Measurements from ENCODE around the gene MYRIP.

The MYRIP gene

GRCh38 chr3:39781632-39782031 is 27.8 kb upstream of the MYRIP start:
- Histone ChIP-seq H3K4me2 (ENCODE audit: low read length) (no peak overlapping the region), H3K27ac (ENCODE audit: low read depth, low read length, poor library complexity, severe bottlenecking) (no peak overlapping the region), H3K27me3 (ENCODE audit: insufficient read depth, low read length) (no peaks in the 10 kb centered on the region), H3K9ac (ENCODE audit: low read length) (no peak overlapping the region), H3K79me2 (ENCODE audit: insufficient read depth, low read length) (no peaks in the 10 kb centered on the region), H2AFZ (ENCODE audit: low read length) (no peak overlapping the region), H3K36me3 (ENCODE audit: insufficient read depth, low read length) (no peaks in the 10 kb centered on the region), H3K9me2 (ENCODE audit: low read depth, low read length) (no peaks in the 10 kb centered on the region), H3K4me3 (ENCODE audit: low read depth, low read length, poor library complexity, severe bottlenecking) (no peak overlapping the region), H3K9me3 (ENCODE audit: low read length) (no peaks in the 10 kb centered on the region), H3K4me1 (ENCODE audit: insufficient read depth, low read length, severe bottlenecking) (no peaks in the 10 kb centered on the region), H3F3A (ENCODE audit: insufficient read depth, low read length) (no peaks in the 10 kb centered on the region), H4K20me1 (ENCODE audit: insufficient read depth, low read length) (no peaks in the 10 kb centered on the region)
- TF ChIP-seq EZH2 (IDR thresholded peaks at IDR 0.05; ENCODE audit: borderline replicate concordance, low read length) (no peak), CTCF (IDR thresholded peaks at IDR 0.05; ENCODE audit: low read length) (no peak)

- Histone ChIP-seq H4K20me1 (ENCODE audit: insufficient read depth, low read length) (no peaks in the 10 kb centered on the region), H3K4me1 (ENCODE audit: insufficient read depth, low read length, severe bottlenecking) (no peaks in the 10 kb centered on the region), H3K9me3 (ENCODE audit: low read length) (no peaks in the 10 kb centered on the region), H3K4me2 (ENCODE audit: low read length) (no peak overlapping the region), H3K9me2 (ENCODE audit: low read depth, low read length) (no peaks in the 10 kb centered on the region), H3F3A (ENCODE audit: insufficient read depth, low read length) (no peaks in the 10 kb centered on the region), H3K9ac (ENCODE audit: low read length) (no peak overlapping the region), H3K4me3 (ENCODE audit: low read depth, low read length, poor library complexity, severe bottlenecking) (no peak overlapping the region), H3K36me3 (ENCODE audit: insufficient read depth, low read length) (no peaks in the 10 kb centered on the region), H3K79me2 (ENCODE audit: insufficient read depth, low read length) (no peaks in the 10 kb centered on the region), H2AFZ (ENCODE audit: low read length) (no peak overlapping the region), H3K27ac (ENCODE audit: low read depth, low read length, poor library complexity, severe bottlenecking) (no peak overlapping the region), H3K27me3 (ENCODE audit: insufficient read depth, low read length) (no peaks in the 10 kb centered on the region)
- TF ChIP-seq EZH2 (IDR thresholded peaks at IDR 0.05; ENCODE audit: borderline replicate concordance, low read length) (no peak), CTCF (IDR thresholded peaks at IDR 0.05; ENCODE audit: low read length) (no peak)
Observed at GRCh38 chr3:39783680-39784079, 25.7 kb upstream of the MYRIP start.

- H3K4me3 ChIP-seq (ENCODE audit: low read depth, low read length, poor library complexity, severe bottlenecking), result no peak overlapping the region
- no peaks in the 10 kb centered on the region for H3K4me1 ChIP-seq (ENCODE audit: insufficient read depth, low read length, severe bottlenecking)
- TF ChIP-seq EZH2 (IDR thresholded peaks at IDR 0.05; ENCODE audit: borderline replicate concordance, low read length), result no peak
- TF ChIP-seq CTCF (IDR thresholded peaks at IDR 0.05; ENCODE audit: low read length), result no peak
- H3K79me2 ChIP-seq (ENCODE audit: insufficient read depth, low read length), result no peaks in the 10 kb centered on the region
- H4K20me1 ChIP-seq (ENCODE audit: insufficient read depth, low read length), result no peaks in the 10 kb centered on the region
- H3K27me3 ChIP-seq (ENCODE audit: insufficient read depth, low read length), result no peaks in the 10 kb centered on the region
- H3K9me3 ChIP-seq (ENCODE audit: low read length), result no peaks in the 10 kb centered on the region
- H3K4me2 ChIP-seq (ENCODE audit: low read length), result no peak overlapping the region
- H3K27ac ChIP-seq (ENCODE audit: low read depth, low read length, poor library complexity, severe bottlenecking), result no peak overlapping the region
- H2AFZ ChIP-seq (ENCODE audit: low read length), result no peak overlapping the region
- H3K9me2 ChIP-seq (ENCODE audit: low read depth, low read length), result no peaks in the 10 kb centered on the region
- no peak overlapping the region for H3K9ac ChIP-seq (ENCODE audit: low read length)
- H3F3A ChIP-seq (ENCODE audit: insufficient read depth, low read length), result no peaks in the 10 kb centered on the region
- no peaks in the 10 kb centered on the region for H3K36me3 ChIP-seq (ENCODE audit: insufficient read depth, low read length)
Observed at GRCh38 chr3:39784922-39785321, 24.5 kb upstream of the MYRIP start.

Measured in OCI-LY1 (cell line).